HepG2 (cell line): ENCODE results near the gene ABCC12. TPM values are rescaled to one million over a fixed set of nuclear protein-coding genes. Genes with fewer than 3 reads are reported as not detected.

Source experiments
- ATAC-seq: fragments of 200-7000 bp; cut with Tn5 transposase; 3 replicates; pipeline ENCODE4 v1.9.1; 2020; ENCODE audit warnings: mild to moderate bottlenecking, moderate library complexity
- BruUV-seq: library from RNA; stranded (reverse); fragments of 400-500 nt; replicated peaks from 2 replicates; lab custom pipeline; 2021; lab: Mats Ljungman, UMichigan
- CTCF ChIA-PET: fragments of 300-600 bp; formaldehyde crosslinking; extraction: SDS; loops from one replicate; lab custom pipeline; 2021; ENCODE audit warnings: low total read pairs, inconsistent platforms, low intra/inter-chr PET ratio; lab: Yijun Ruan, JAX
- POLR2A ChIA-PET: fragments of 350-600 bp; sonication (Branson Sonifier 250); formaldehyde crosslinking; loops from one replicate; lab custom pipeline; 2020; ENCODE audit warnings: antibody characterized with exemption, inconsistent platforms; lab: Yijun Ruan, JAX
- DNase-seq: peaks from one replicate; pipeline ENCODE4 v3.0.0-alpha.2; 2015; ENCODE audit warnings: low spot score
- FAIRE-seq: peaks from 3 replicates; lab custom pipeline; 2011; peaks lifted over from hg19 to GRCh38; lab: Jason Lieb, UNC
- H2AFZ ChIP-seq: one replicate; pipeline ENCODE4 v1.6.1; 2011; ENCODE audit warnings: low read length, inconsistent platforms
- H3K27ac ChIP-seq: fragments of 300-600 bp; 3 replicates; pipeline ENCODE4 v1.8.0; 2011; ENCODE audit warnings: mixed run types, mild to moderate bottlenecking, mixed read lengths, low read length, inconsistent platforms; ENCODE audit not compliant: insufficient read depth; ENCODE audit errors: extremely low read length
- H3K27me3 ChIP-seq, 2 experiments: fragments of 200-600 bp in 1 of 2; 2 replicates in 1 of 2; 3 replicates in 1 of 2; pipeline versions ENCODE4 v1.6.0 to v1.8.0; 2011; ENCODE audit warnings: low read length in 2 of 2, mild to moderate bottlenecking in 2 of 2, moderate library complexity in 2 of 2, inconsistent platforms in 1 of 2; ENCODE audit not compliant: insufficient read depth in 2 of 2, control insufficient read depth in 1 of 2
- H3K36me3 ChIP-seq, 2 experiments: fragments of 200-600 bp in 1 of 2; replicated peaks in 1 of 2; 2 replicates in 1 of 2; 3 replicates in 1 of 2; pipeline versions ENCODE4 v1.5.1 to v1.8.0; 2011; ENCODE audit warnings: low read length in 2 of 2, inconsistent platforms in 1 of 2; ENCODE audit not compliant: insufficient read depth in 2 of 2, control insufficient read depth in 1 of 2
- H3K4me1 ChIP-seq: 2 replicates; pipeline ENCODE4 v1.5.1; 2012; ENCODE audit warnings: low read length, inconsistent platforms; ENCODE audit not compliant: insufficient read depth
- H3K4me2 ChIP-seq: 2 replicates; pipeline ENCODE4 v1.6.0; 2011; ENCODE audit warnings: low read depth, low read length, inconsistent platforms
- H3K4me3 ChIP-seq, 3 experiments: fragments of 200-600 bp in 1 of 3; sonication (generic), shearing (Covaris generic) in 1 of 3; replicated peaks in 1 of 3; 2 replicates each; pipeline ENCODE4 v1.5.1; 2011 to 2016; ENCODE audit warnings: low read length in 3 of 3, inconsistent platforms in 2 of 3, low read depth in 2 of 3, mild to moderate bottlenecking in 2 of 3, control low read depth in 1 of 3, mixed read lengths in 1 of 3; ENCODE audit not compliant: insufficient read depth in 1 of 3
- H3K79me2 ChIP-seq: one replicate; pipeline ENCODE4 v1.6.1; 2011; ENCODE audit warnings: low read length, inconsistent platforms; ENCODE audit not compliant: insufficient read depth
- H3K9ac ChIP-seq: 2 replicates; pipeline ENCODE4 v1.6.0; 2011; ENCODE audit warnings: mild to moderate bottlenecking, low read depth, low read length, inconsistent platforms; ENCODE audit not compliant: insufficient read depth
- H3K9me3 ChIP-seq: 2 replicates; pipeline ENCODE4 v1.5.1; 2012; ENCODE audit warnings: mild to moderate bottlenecking, low read length
- H4K20me1 ChIP-seq: 2 replicates; pipeline ENCODE4 v1.6.0; 2011; ENCODE audit warnings: inconsistent platforms, mild to moderate bottlenecking, low read length, moderate library complexity; ENCODE audit not compliant: insufficient read depth
- FOXJ3 ChIP-seq: sonication (generic); formaldehyde crosslinking; IDR thresholded peaks from 2 replicates; pipeline ENCODE4 v1.4.0; 2020; ENCODE audit warnings: missing genetic modification reagents, mild to moderate bottlenecking, borderline replicate concordance
- GABPA ChIP-seq, 2 experiments: IDR thresholded peaks; 2 replicates each; pipeline ENCODE4 v1.6.1; 2011 to 2016; ENCODE audit warnings: low read depth in 2 of 2, low read length in 1 of 2, missing biosample characterization in 1 of 2, missing genetic modification characterization in 1 of 2
- MLLT10 ChIP-seq: sonication (generic); formaldehyde crosslinking; IDR thresholded peaks from 2 replicates; pipeline ENCODE4 v1.4.0; 2020; ENCODE audit warnings: missing genetic modification reagents
- PLRG1 ChIP-seq: fragments of 450-650 bp; conservative IDR thresholded peaks from 2 replicates; pipeline ENCODE4 v1.6.1; 2016
- RFX5 ChIP-seq: IDR thresholded peaks from 2 replicates; pipeline ENCODE4 v1.6.1; 2011; ENCODE audit warnings: low read depth, low read length, improper control_type of control experiment
- SETDB1 ChIP-seq: sonication (generic); formaldehyde crosslinking; IDR thresholded peaks from 2 replicates; pipeline ENCODE4 v1.5.1; 2020; ENCODE audit warnings: missing genetic modification reagents, mild to moderate bottlenecking, borderline replicate concordance
- SMAD9 ChIP-seq: sonication (generic); formaldehyde crosslinking; IDR thresholded peaks from 2 replicates; pipeline ENCODE4 v1.5.1; 2020; ENCODE audit warnings: mild to moderate bottlenecking, missing genetic modification reagents
- TBL1XR1 ChIP-seq: fragments of 150-350 bp; IDR thresholded peaks from 2 replicates; pipeline ENCODE4 v1.6.1; 2014; ENCODE audit warnings: borderline replicate concordance, low read length; ENCODE audit not compliant: partially characterized antibody
- TMF1 ChIP-seq: sonication (generic); formaldehyde crosslinking; IDR thresholded peaks from 2 replicates; pipeline ENCODE4 v1.8.1; 2022; ENCODE audit warnings: low read depth, missing genetic modification reagents
- ZNF24 ChIP-seq: fragments of 450-650 bp; IDR thresholded peaks from 2 replicates; pipeline ENCODE4 v1.6.1; 2017; ENCODE audit warnings: antibody characterized with exemption, mild to moderate bottlenecking
- ZNF468 ChIP-seq: sonication (generic); formaldehyde crosslinking; IDR thresholded peaks from 2 replicates; pipeline ENCODE4 v1.8.0; 2022; ENCODE audit warnings: mild to moderate bottlenecking, moderate library complexity, missing genetic modification reagents
- ZNF501 ChIP-seq: sonication (generic); formaldehyde crosslinking; IDR thresholded peaks from 2 replicates; pipeline ENCODE4 v1.5.1; 2020; ENCODE audit warnings: mild to moderate bottlenecking, moderate library complexity, missing genetic modification reagents
- ZNF768 ChIP-seq: sonication (generic); formaldehyde crosslinking; IDR thresholded peaks from 2 replicates; pipeline ENCODE4 v1.4.0; 2020; ENCODE audit warnings: missing genetic modification reagents
- WGBS: methylation state at CpG from one replicate; pipeline ENCODE4 v1.1.6; 2017; ENCODE audit warnings: low lambda C conversion rate; 5-methylcytosine and 5-hydroxymethylcytosine counted together
- in situ Hi-C: cut with HindIII; loops from 2 replicates; pipeline ENCODE4 v1.10.0; 2017; ENCODE audit warnings: low pct_unique_long_range_greater_than_20kb; ENCODE audit not compliant: extremely low pct_ligation_motif_present
- intact Hi-C: fragments of 100-400 bp; cut with micrococcal nuclease; formaldehyde crosslinking; loops from one replicate; pipeline ENCODE4 v1.10.0; 2022; ENCODE audit not compliant: unreplicated experiment
- polyA plus RNA-seq, 8 experiments: library from polyadenylated mRNA; depleted of rRNA in 3 of 8; stranded (reverse) in 7 of 8; unstranded in 1 of 8; fragments of >200 nt; fragmentation: Illumina TruSeq in 4 of 8; extraction: Trizol in 4 of 8; gene quantifications; 2 replicates each; pipeline versions ENCODE4 v1.2.1 to v1.2.3, GENCODE V29; 2011 to 2016; ENCODE audit warnings: low read depth in 4 of 8, missing spikeins in 1 of 8, mixed read lengths in 1 of 8; ENCODE audit not compliant: insufficient read depth in 1 of 8
- total RNA-seq, 5 experiments: library from RNA; depleted of rRNA; stranded (reverse); fragments of >200 nt; fragmentation: Illumina TruSeq; extraction: Trizol; gene quantifications; 2 replicates each; pipeline ENCODE4 v1.2.3, GENCODE V29; 2016; ENCODE audit warnings: low read depth in 1 of 5
- TF ChIP-seq, protein P1 (sequence below): sonication (generic); formaldehyde crosslinking; IDR thresholded peaks from 2 replicates; pipeline ENCODE4 v1.4.0; 2020; ENCODE audit warnings: low read depth, mild to moderate bottlenecking, missing genetic modification reagents
- TF ChIP-seq, protein P2 (sequence below): IDR thresholded peaks from 2 replicates; pipeline ENCODE4 v1.6.1; 2016; ENCODE audit warnings: low read depth

The ABCC12 gene
- total and polyA plus RNA-seq, 2 of the 13 experiments (the other 11 are each of a cell fraction or from before 2014, with no cell fraction given): not detected

DNA sequence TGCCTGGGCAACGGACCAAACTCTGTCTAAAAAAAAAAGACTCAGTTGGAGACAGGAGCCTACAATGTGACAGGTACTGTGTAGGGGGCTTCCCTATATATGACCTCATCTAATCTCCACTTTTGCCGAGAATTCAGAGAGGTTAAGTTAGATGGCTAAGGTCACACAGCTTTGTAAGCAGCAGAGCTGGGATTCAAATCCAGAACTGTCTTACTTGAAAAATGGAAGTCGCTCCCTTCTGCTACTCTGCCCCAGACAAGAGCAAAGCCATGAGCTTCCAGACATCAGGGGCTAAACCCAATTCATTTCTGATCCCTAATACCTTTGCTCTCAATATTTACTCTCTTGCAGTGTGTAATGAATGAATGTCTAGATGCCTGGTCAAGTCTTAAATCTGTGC, 41.5 kb upstream of the ABCC12 start:
- H3K4me2 ChIP-seq: no peak overlapping the region
- peaks cover 36% of the 10 kb centered on the region for H3K4me1 ChIP-seq
- H3K9me3 ChIP-seq: no peaks in the 10 kb centered on the region
- H3K4me3 ChIP-seq: no peak overlapping the region
- in situ Hi-C loops: no loop called here
- no peaks in the 10 kb centered on the region for H3K36me3 ChIP-seq
- ChIA-PET POLR2A (no interaction called here), CTCF (no interaction called here)
- H2AFZ ChIP-seq: no peak overlapping the region
- no peaks in the 10 kb centered on the region for H3K79me2 ChIP-seq
- intact Hi-C loops: no loop called here
- H3K27me3 ChIP-seq: no peaks in the 10 kb centered on the region
- no peak overlapping the region for H3K9ac ChIP-seq
- WGBS: 93% methylated on average over 3 of the region's 3 CpGs
- no peak for FAIRE-seq
- BruUV-seq: no TSS peak
- DNase-seq: no peak
- no peaks in the 10 kb centered on the region for H4K20me1 ChIP-seq
- no peak overlapping the region for H3K27ac ChIP-seq
- ATAC-seq: no peak
- TF ChIP-seq ZNF768 (CRISPR knock-in tag): peak; percentile 80; the same call in 1 of the 2 replicates
- TF ChIP-seq PLRG1: no peak
- no peak for TF ChIP-seq TMF1 (CRISPR knock-in tag)
- TF ChIP-seq, protein P1, sequence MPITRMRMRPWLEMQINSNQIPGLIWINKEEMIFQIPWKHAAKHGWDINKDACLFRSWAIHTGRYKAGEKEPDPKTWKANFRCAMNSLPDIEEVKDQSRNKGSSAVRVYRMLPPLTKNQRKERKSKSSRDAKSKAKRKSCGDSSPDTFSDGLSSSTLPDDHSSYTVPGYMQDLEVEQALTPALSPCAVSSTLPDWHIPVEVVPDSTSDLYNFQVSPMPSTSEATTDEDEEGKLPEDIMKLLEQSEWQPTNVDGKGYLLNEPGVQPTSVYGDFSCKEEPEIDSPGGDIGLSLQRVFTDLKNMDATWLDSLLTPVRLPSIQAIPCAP (CRISPR knock-in tag): no peak
- TF ChIP-seq SETDB1: no peak
- TF ChIP-seq RFX5: no peak
- no peak for TF ChIP-seq MLLT10
- no peak for TF ChIP-seq TBL1XR1
- TF ChIP-seq, protein P2, sequence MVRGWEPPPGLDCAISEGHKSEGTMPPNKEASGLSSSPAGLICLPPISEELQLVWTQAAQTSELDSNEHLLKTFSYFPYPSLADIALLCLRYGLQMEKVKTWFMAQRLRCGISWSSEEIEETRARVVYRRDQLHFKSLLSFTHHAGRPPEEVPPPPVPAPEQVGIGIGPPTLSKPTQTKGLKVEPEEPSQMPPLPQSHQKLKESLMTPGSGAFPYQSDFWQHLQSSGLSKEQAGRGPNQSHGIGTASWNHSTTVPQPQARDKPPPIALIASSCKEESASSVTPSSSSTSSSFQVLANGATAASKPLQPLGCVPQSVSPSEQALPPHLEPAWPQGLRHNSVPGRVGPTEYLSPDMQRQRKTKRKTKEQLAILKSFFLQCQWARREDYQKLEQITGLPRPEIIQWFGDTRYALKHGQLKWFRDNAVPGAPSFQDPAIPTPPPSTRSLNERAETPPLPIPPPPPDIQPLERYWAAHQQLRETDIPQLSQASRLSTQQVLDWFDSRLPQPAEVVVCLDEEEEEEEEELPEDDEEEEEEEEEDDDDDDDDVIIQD (CRISPR knock-in tag): no peak
- TF ChIP-seq ZNF24: no peak
- 0 out of 2 replicates have a peak, but pooled peaks have one; percentile 1 for TF ChIP-seq ZNF468 (CRISPR knock-in tag)
- no peak for TF ChIP-seq ZNF501 (CRISPR knock-in tag)
- TF ChIP-seq GABPA (IDR thresholded peaks at IDR 0.05; ENCODE audit: low read depth, low read length): no peak
- TF ChIP-seq GABPA (CRISPR knock-in tag; IDR thresholded peaks at IDR 0.05; ENCODE audit: low read depth): no peak
- TF ChIP-seq FOXJ3: no peak
- no peak for TF ChIP-seq SMAD9
- TF ChIP-seq, all 625 proteins: peak for 2
